Liver (tissue), 9 donors: ENCODE data around the gene FOXK2. TPM values are rescaled to one million over a fixed set of nuclear protein-coding genes. Genes with fewer than 3 reads are reported as not detected.

Experiments used
- DNase-seq: peaks from one replicate; pipeline ENCODE4 v3.0.0-alpha.2; 2017; ENCODE audit warnings: low spot score
- H3K27ac ChIP-seq, 2 donors: one replicate each; pipeline ENCODE4 v1.7.0; 2013; ENCODE audit warnings: inconsistent platforms in 2 of 2, low read length in 2 of 2, control low read depth in 1 of 2, low read depth in 1 of 2, mild to moderate bottlenecking in 1 of 2
- H3K27me3 ChIP-seq, 4 donors: one replicate each; pipeline versions ENCODE4 v1.6.1 to v1.7.0; 2013; ENCODE audit warnings: low read length in 3 of 4, inconsistent platforms in 1 of 4, mild to moderate bottlenecking in 1 of 4, moderate library complexity in 1 of 4; ENCODE audit not compliant: control insufficient read depth in 4 of 4, insufficient read depth in 4 of 4
- H3K36me3 ChIP-seq, 4 donors: one replicate each; pipeline versions ENCODE4 v1.6.1 to v1.7.0; 2013; ENCODE audit warnings: low read length in 3 of 4, mild to moderate bottlenecking in 3 of 4, low read depth in 1 of 4, moderate library complexity in 1 of 4; ENCODE audit not compliant: control insufficient read depth in 4 of 4, insufficient read depth in 3 of 4
- H3K4me1 ChIP-seq, 4 donors: one replicate each; pipeline versions ENCODE4 v1.6.1 to v1.7.0; 2013; ENCODE audit warnings: low read length in 3 of 4, mild to moderate bottlenecking in 3 of 4, moderate library complexity in 1 of 4; ENCODE audit not compliant: control insufficient read depth in 4 of 4, insufficient read depth in 4 of 4
- H3K4me3 ChIP-seq, 3 donors: one replicate each; pipeline versions ENCODE4 v1.6.1 to v1.7.0; 2013; ENCODE audit warnings: low read length in 3 of 3, control low read depth in 1 of 3, low read depth in 1 of 3, mild to moderate bottlenecking in 1 of 3
- H3K9ac ChIP-seq, 2 donors: one replicate each; pipeline ENCODE4 v1.7.0; 2013; ENCODE audit warnings: low read length in 2 of 2, mild to moderate bottlenecking in 2 of 2, moderate library complexity in 2 of 2, control low read depth in 1 of 2, low read depth in 1 of 2
- H3K9me3 ChIP-seq, 4 donors: one replicate each; pipeline versions ENCODE4 v1.6.1 to v1.7.0; 2013; ENCODE audit warnings: low read length in 3 of 4; ENCODE audit not compliant: control insufficient read depth in 4 of 4
- ATF3 ChIP-seq: IDR thresholded peaks from 2 replicates; pipeline ENCODE4 v1.6.1; 2016; ENCODE audit warnings: antibody characterized with exemption
- CTCF ChIP-seq: fragments of 150-350 bp; IDR thresholded peaks from 2 replicates; pipeline ENCODE4 v1.5.1; 2017; ENCODE audit warnings: improper control_type of control experiment, low read depth, low read length; ENCODE audit not compliant: missing input control
- EGR1 ChIP-seq, 2 donors: IDR thresholded peaks; 2 replicates each; pipeline ENCODE4 v1.6.1; 2016 to 2018; ENCODE audit warnings: antibody characterized with exemption in 2 of 2, low read depth in 2 of 2
- FOXA2 ChIP-seq: IDR thresholded peaks from 2 replicates; pipeline ENCODE4 v1.6.1; 2016; ENCODE audit warnings: antibody characterized with exemption
- GABPA ChIP-seq, 2 donors: IDR thresholded peaks in 1 of 2; conservative IDR thresholded peaks in 1 of 2; 2 replicates each; pipeline ENCODE4 v1.6.1; 2016; ENCODE audit warnings: antibody characterized with exemption in 2 of 2, mild to moderate bottlenecking in 1 of 2, moderate library complexity in 1 of 2
- HNF4A ChIP-seq, 2 donors: conservative IDR thresholded peaks; 2 replicates each; pipeline ENCODE4 v1.6.1; 2016; ENCODE audit warnings: antibody characterized with exemption in 2 of 2, mild to moderate bottlenecking in 2 of 2
- HNF4G ChIP-seq: IDR thresholded peaks from 2 replicates; pipeline ENCODE4 v1.6.1; 2016; ENCODE audit warnings: antibody characterized with exemption
- JUND ChIP-seq, 2 donors: IDR thresholded peaks; 2 replicates each; pipeline ENCODE4 v1.6.1; 2016; ENCODE audit warnings: antibody characterized with exemption in 2 of 2
- MAX ChIP-seq: IDR thresholded peaks from 2 replicates; pipeline ENCODE4 v1.6.1; 2016; ENCODE audit warnings: antibody characterized with exemption
- NR2F2 ChIP-seq: IDR thresholded peaks from 2 replicates; pipeline ENCODE4 v1.6.1; 2016; ENCODE audit warnings: antibody characterized with exemption
- RAD21 ChIP-seq, 2 donors: IDR thresholded peaks; 2 replicates each; pipeline ENCODE4 v1.6.1; 2016; ENCODE audit warnings: antibody characterized with exemption in 2 of 2, mild to moderate bottlenecking in 2 of 2
- REST ChIP-seq: IDR thresholded peaks from 2 replicates; pipeline ENCODE4 v1.6.1; 2016; ENCODE audit warnings: antibody characterized with exemption, mild to moderate bottlenecking
- RXRA ChIP-seq, 2 donors: IDR thresholded peaks; 2 replicates each; pipeline ENCODE4 v1.6.1; 2017 to 2018; ENCODE audit warnings: antibody characterized with exemption in 2 of 2, mild to moderate bottlenecking in 1 of 2
- SP1 ChIP-seq: IDR thresholded peaks from 2 replicates; pipeline ENCODE4 v1.6.1; 2018; ENCODE audit warnings: antibody characterized with exemption, mild to moderate bottlenecking
- TAF1 ChIP-seq: conservative IDR thresholded peaks from 2 replicates; pipeline ENCODE4 v1.6.1; 2016; ENCODE audit warnings: antibody characterized with exemption, mild to moderate bottlenecking
- YY1 ChIP-seq: IDR thresholded peaks from 2 replicates; pipeline ENCODE4 v1.6.1; 2016; ENCODE audit warnings: antibody characterized with exemption, mild to moderate bottlenecking
- ZBTB33 ChIP-seq: IDR thresholded peaks from 2 replicates; pipeline ENCODE4 v1.6.1; 2016; ENCODE audit warnings: antibody characterized with exemption
- WGBS: extraction: QIAGEN DNeasy Blood & Tissue Kit; methylation state at CpG from one replicate; pipeline ENCODE4 v1.1.7; 2013; 5-methylcytosine and 5-hydroxymethylcytosine counted together
- polyA plus RNA-seq, 2 donors: library from polyadenylated mRNA; stranded (reverse) in 1 of 2; unstranded in 1 of 2; fragments of 200-250 nt in 1 of 2; fragments of >200 nt in 1 of 2; fragmentation: Nextera tagmentation in 1 of 2; extraction: Ambion mirVana in 1 of 2; gene quantifications; one replicate each; pipeline versions ENCODE4 v1.2.1 to v1.2.3, GENCODE V29; 2013 to 2015
- total RNA-seq, 2 donors: library from RNA; depleted of rRNA; stranded (reverse); fragments of >200 nt; gene quantifications; one replicate each; pipeline ENCODE4 v1.2.3, GENCODE V29; 2014
- donor health status: healthy.
- donor health status: healthy.
- donor health status: healthy.
- donor health status: healthy.
- donor health status: healthy.

Gene FOXK2
- total and polyA plus RNA-seq, 4 donors: 3.1 to 16.2 (median 10.8) TPM

- no peak for TF ChIP-seq CTCF
- TF ChIP-seq TAF1: no peak
These were observed 110.2 kb downstream of the FOXK2 start (continued) for GRCh38 chr17:82629748-82630147.

GRCh38 chr17:82630212-82630611, 110.7 kb downstream of the FOXK2 start:
- DNase-seq: no peak
- TF ChIP-seq YY1: no peak
- no peak for TF ChIP-seq SP1
- TF ChIP-seq NR2F2: no peak
- TF ChIP-seq RXRA (IDR thresholded peaks at IDR 0.05): no peak
- TF ChIP-seq ZBTB33: no peak
- no peak for TF ChIP-seq RAD21 (IDR thresholded peaks at IDR 0.05)
- no peak for TF ChIP-seq HNF4A (conservative IDR thresholded peaks at IDR 0.05)
- no peak for TF ChIP-seq ATF3
- no peak for TF ChIP-seq JUND (IDR thresholded peaks at IDR 0.05)
- TF ChIP-seq HNF4G: no peak
- no peak for TF ChIP-seq CTCF
- Histone ChIP-seq H3K9ac (no peak overlapping the region), H3K27ac (no peak overlapping the region), H3K9me3 (no peaks in the 10 kb centered on the region), H3K4me3 (no peak overlapping the region), H3K36me3 (peaks cover 4 to 37% (median 18%) of the 10 kb centered on the region in 4 donors), H3K4me1 (no peaks in the 10 kb centered on the region), H3K27me3 (no peaks in the 10 kb centered on the region)
- WGBS: 96% methylated on average over 12 of the region's 12 CpGs

- Histone ChIP-seq H3K36me3 (peaks cover 4 to 33% (median 12%) of the 10 kb centered on the region in 4 donors), H3K27ac (no peak overlapping the region), H3K9ac (no peak overlapping the region), H3K9me3 (no peaks in the 10 kb centered on the region), H3K4me1 (no peaks in the 10 kb centered on the region), H3K4me3 (no peak overlapping the region), H3K27me3 (no peaks in the 10 kb centered on the region)
- 74% methylated on average over 6 of the region's 6 CpGs for WGBS
- DNase-seq: no peak
- TF ChIP-seq REST: no peak
- no peak for TF ChIP-seq TAF1
- no peak for TF ChIP-seq ATF3
- TF ChIP-seq MAX: no peak
- TF ChIP-seq RAD21 (IDR thresholded peaks at IDR 0.05): no peak
- TF ChIP-seq GABPA (IDR thresholded peaks at IDR 0.05 in 1 of 2, conservative IDR thresholded peaks at IDR 0.05 in 1 of 2): no peak
- TF ChIP-seq RXRA (IDR thresholded peaks at IDR 0.05): no peak
- no peak for TF ChIP-seq CTCF
- no peak for TF ChIP-seq JUND (IDR thresholded peaks at IDR 0.05)
- TF ChIP-seq SP1: no peak
- TF ChIP-seq FOXA2: no peak
- TF ChIP-seq EGR1 (IDR thresholded peaks at IDR 0.05; ENCODE audit: low read depth in 2 of 2): no peak
- no peak for TF ChIP-seq HNF4A (conservative IDR thresholded peaks at IDR 0.05)
These were observed 112.0 kb downstream of the FOXK2 start for GRCh38 chr17:82631544-82631943.
